Cardiac atrium fibroblast (primary cell): ENCODE results near the gene IL6. TPM values are rescaled to one million over a fixed set of nuclear protein-coding genes. Genes with fewer than 3 reads are reported as not detected.

Source experiments
- total RNA-seq: library from RNA; depleted of rRNA; stranded (reverse); fragments of >200 nt; gene quantifications from 2 replicates; pipeline ENCODE4 v1.2.3, GENCODE V29; 2015

The IL6 gene
- total RNA-seq, result 184 and 291 TPM in 2 replicates

GRCh38 chr7:22726907-22727713 is at the start of gene IL6:
Gene IL6 (plus strand): TSS chr7:22727200. CDS start chr7:22727263, 63 bp downstream.

Other genes with a start within 250 kb of the IL6 start
- gene STEAP1B, start 227.0 kb upstream of the IL6 start, total RNA-seq, result 1.8 and 5.2 TPM in 2 replicates
- gene TOMM7, start 95.6 kb downstream of the IL6 start, total RNA-seq, result 107 and 147 TPM in 2 replicates